GM13977 (cell line): ENCODE data around the gene MBTD1.
A peak's percentile ranks its signal among the peaks of the same experiment; 100 is the strongest.

Source experiments
- DNase-seq: peaks from one replicate; pipeline ENCODE4 v3.0.0; 2012; ENCODE audit warnings: low spot score
- in situ Hi-C: fragments of 300-500 bp; cut with MboI; formaldehyde crosslinking; loops from one replicate; pipeline ENCODE4 v1.12.0; 2022; ENCODE audit warnings: low sequenced_read_pairs, low pct_unique_long_range_greater_than_20kb, mixed read lengths, inconsistent platforms; ENCODE audit not compliant: unreplicated experiment
- TF ChIP-seq, protein P1 (sequence below): IDR thresholded peaks from 2 replicates; pipeline ENCODE4 v1.5.1; 2012; ENCODE audit warnings: mild to moderate bottlenecking, control low read depth; ENCODE audit not compliant: insufficient read depth; ENCODE audit errors: extremely low read depth, missing control alignments

The MBTD1 gene

GRCh38 chr17:51153210-51154072, 106.4 kb downstream of the MBTD1 start, which contains the start of gene NME1:
NME1 (plus strand) TSS chr17:51153559; CDS start chr17:51155655, 2,096 bp downstream.
- TF ChIP-seq, protein P1, sequence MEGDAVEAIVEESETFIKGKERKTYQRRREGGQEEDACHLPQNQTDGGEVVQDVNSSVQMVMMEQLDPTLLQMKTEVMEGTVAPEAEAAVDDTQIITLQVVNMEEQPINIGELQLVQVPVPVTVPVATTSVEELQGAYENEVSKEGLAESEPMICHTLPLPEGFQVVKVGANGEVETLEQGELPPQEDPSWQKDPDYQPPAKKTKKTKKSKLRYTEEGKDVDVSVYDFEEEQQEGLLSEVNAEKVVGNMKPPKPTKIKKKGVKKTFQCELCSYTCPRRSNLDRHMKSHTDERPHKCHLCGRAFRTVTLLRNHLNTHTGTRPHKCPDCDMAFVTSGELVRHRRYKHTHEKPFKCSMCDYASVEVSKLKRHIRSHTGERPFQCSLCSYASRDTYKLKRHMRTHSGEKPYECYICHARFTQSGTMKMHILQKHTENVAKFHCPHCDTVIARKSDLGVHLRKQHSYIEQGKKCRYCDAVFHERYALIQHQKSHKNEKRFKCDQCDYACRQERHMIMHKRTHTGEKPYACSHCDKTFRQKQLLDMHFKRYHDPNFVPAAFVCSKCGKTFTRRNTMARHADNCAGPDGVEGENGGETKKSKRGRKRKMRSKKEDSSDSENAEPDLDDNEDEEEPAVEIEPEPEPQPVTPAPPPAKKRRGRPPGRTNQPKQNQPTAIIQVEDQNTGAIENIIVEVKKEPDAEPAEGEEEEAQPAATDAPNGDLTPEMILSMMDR: peak; percentile 90
- peak; percentile 93 for DNase-seq
- in situ Hi-C loops: loop anchor here (10.0 kb wide), 1 partner anchor 149 kb away; no protein-coding TSS in a partner anchor

DNA sequence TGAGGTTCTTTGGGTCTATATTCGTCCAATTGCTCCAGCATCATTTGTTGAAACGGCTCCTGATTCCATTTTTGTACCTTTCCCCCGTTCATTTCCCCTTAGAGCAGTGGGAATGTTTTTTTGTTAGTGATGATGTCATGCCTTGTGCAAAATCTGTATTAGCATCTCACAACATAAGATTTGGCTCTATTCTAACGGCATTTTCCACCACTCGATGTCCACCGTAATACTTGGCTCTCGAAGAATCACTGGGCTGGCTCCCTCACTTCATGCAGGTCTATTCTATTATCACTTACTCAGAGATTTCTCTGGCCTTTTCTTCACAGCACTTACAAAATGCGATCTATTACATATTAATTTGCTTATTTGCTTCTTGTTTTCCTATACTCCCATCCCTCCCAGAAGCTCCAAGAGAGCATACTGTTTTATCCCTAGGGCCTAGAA, 107.1 kb downstream of the MBTD1 start:
- no peak for DNase-seq
- TF ChIP-seq, protein P1: no peak
- in situ Hi-C loops: loop anchor here (10.0 kb wide), 1 partner anchor 148 kb away; no protein-coding TSS in a partner anchor

GRCh38 chr17:51150932-51151331, 108.9 kb downstream of the MBTD1 start:
- DNase-seq: no peak
- in situ Hi-C loops: loop anchor here (10.0 kb wide), 1 partner anchor 146 kb away; no protein-coding TSS in a partner anchor
- TF ChIP-seq, protein P1: no peak

DNA sequence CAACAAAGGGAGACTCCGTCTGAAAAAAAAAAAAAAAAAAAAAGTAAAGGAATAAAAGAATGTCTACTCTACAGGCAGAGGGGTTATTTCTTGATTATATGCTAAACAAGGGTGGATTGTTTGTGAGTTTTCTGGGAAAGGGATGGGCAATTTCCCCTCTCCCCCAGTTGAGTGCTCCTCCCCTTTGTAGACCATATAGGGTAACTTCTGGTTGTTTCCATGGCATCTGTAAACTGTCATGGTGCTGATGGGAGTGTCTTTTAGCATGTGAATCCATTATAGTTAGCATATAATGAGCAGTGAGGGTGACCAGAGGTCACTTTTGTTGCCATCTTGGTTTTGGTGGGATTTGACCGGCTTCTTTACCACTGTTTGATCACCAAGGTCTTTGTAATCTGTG, 110.7 kb downstream of the MBTD1 start:
- in situ Hi-C loops: no loop called here
- TF ChIP-seq, protein P1: no peak
- no peak for DNase-seq

- in situ Hi-C loops: no loop called here
- TF ChIP-seq, protein P1: no peak
- no peak for DNase-seq
Observed at GRCh38 chr17:51147650-51148049, 112.2 kb downstream of the MBTD1 start.

DNA sequence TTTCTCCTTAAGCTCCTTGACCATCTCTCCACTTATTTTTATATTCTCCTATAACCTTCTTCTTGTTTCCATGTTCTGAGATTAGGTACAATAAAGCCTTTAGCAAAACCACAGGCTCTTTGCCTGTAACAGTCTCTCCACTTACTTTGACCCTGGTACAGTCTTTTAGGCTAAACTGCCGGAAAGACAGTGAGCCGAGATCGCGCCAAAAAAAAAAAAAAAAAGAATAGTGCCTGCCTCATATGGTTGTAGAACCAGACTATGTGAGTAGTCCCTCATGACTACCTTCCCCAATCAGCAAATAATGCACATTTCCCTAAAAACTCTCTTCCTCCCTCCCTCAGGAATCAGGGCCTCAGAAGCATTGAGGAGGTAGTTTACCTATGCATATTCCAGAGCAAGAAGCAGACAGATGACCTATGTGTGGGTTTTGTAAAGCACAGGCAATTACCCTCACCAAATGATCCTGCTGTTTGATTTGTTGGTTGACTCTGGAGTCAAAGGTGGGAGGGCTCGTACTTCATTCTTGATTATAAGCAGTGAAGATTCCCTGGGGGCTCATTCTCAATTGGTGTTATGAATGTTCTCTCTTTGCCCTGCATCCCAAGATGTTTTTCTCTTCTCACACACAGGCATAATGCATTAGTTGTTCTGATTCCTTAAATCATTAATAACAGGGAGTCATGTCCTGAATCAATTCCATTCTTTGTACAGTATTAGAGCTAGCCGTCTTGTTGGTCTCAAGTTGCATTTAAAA, 115.4 kb downstream of the MBTD1 start:
- in situ Hi-C loops: no loop called here
- TF ChIP-seq, protein P1: no peak
- no peak for DNase-seq
